IMR-90 (cell line): ENCODE results near the gene ROR2. TPM values are rescaled to one million over a fixed set of nuclear protein-coding genes. Genes with fewer than 3 reads are reported as not detected.

ENCODE experiments used
- ATAC-seq: fragments of 200-7000 bp; cut with Tn5 transposase; 2 replicates; pipeline ENCODE4 v1.9.1; 2020; ENCODE audit warnings: low read depth, mild to moderate bottlenecking, moderate library complexity
- BruUV-seq: library from RNA; stranded (reverse); fragments of 400-500 nt; replicated peaks from 2 replicates; lab custom pipeline; 2021; lab: Mats Ljungman, UMichigan
- CTCF ChIA-PET: fragments of 300-600 bp; formaldehyde crosslinking; extraction: SDS; loops from one replicate; lab custom pipeline; 2021; ENCODE audit warnings: antibody characterized with exemption; lab: Yijun Ruan, JAX
- POLR2A ChIA-PET: fragments of 300-600 bp; sonication (Branson Sonifier 250); formaldehyde crosslinking; loops from one replicate; lab custom pipeline; 2022; ENCODE audit warnings: antibody characterized with exemption; ENCODE audit not compliant: unreplicated experiment; lab: Charles Lee
- DNase-seq: peaks from one replicate; pipeline ENCODE4 v3.0.0; 2013
- H2AFZ ChIP-seq: replicated peaks from 2 replicates; pipeline ENCODE3; 2013; ENCODE audit warnings: low read length, mild to moderate bottlenecking; ENCODE audit not compliant: poor library complexity
- H2AK5ac ChIP-seq: 2 replicates; pipeline ENCODE4 v1.6.1; 2013; ENCODE audit warnings: low read depth, low read length, inconsistent platforms
- H2AK9ac ChIP-seq: replicated peaks from 2 replicates; pipeline ENCODE3; 2013; ENCODE audit warnings: mild to moderate bottlenecking, low read depth, low read length, moderate library complexity; ENCODE audit not compliant: poor library complexity
- H2BK120ac ChIP-seq: 2 replicates; pipeline ENCODE4 v1.6.1; 2013; ENCODE audit warnings: low read depth, low read length, inconsistent platforms
- H2BK15ac ChIP-seq: 3 replicates; pipeline ENCODE4 v1.6.1; 2013; ENCODE audit warnings: low read depth, low read length, inconsistent platforms
- H2BK20ac ChIP-seq: 2 replicates; pipeline ENCODE4 v1.6.1; 2013; ENCODE audit warnings: low read depth, mild to moderate bottlenecking, inconsistent platforms, low read length, moderate library complexity
- H2BK5ac ChIP-seq: 2 replicates; pipeline ENCODE4 v1.6.1; 2013; ENCODE audit warnings: mild to moderate bottlenecking, low read depth, low read length, inconsistent platforms; ENCODE audit not compliant: poor library complexity, severe bottlenecking
- H3K14ac ChIP-seq: replicated peaks from 2 replicates; pipeline ENCODE4 v1.6.1; 2013; ENCODE audit warnings: low read depth, low read length, inconsistent platforms
- H3K18ac ChIP-seq: 2 replicates; pipeline ENCODE4 v1.6.1; 2013; ENCODE audit warnings: low read depth, low read length, control low read depth
- H3K23ac ChIP-seq: 2 replicates; pipeline ENCODE4 v1.6.1; 2013; ENCODE audit warnings: low read depth, low read length, inconsistent platforms
- H3K27ac ChIP-seq: 2 replicates; pipeline ENCODE4 v1.5.1; 2013; ENCODE audit warnings: mild to moderate bottlenecking, control low read depth, low read length; ENCODE audit not compliant: insufficient read depth
- H3K27me3 ChIP-seq: 2 replicates; pipeline ENCODE4 v1.6.1; 2013; ENCODE audit warnings: low read length; ENCODE audit not compliant: control insufficient read depth, insufficient read depth
- H3K36me3 ChIP-seq: 2 replicates; pipeline ENCODE4 v1.6.1; 2013; ENCODE audit warnings: low read length, mixed read lengths; ENCODE audit not compliant: control insufficient read depth, insufficient read depth
- H3K4ac ChIP-seq: 2 replicates; pipeline ENCODE4 v1.6.1; 2013; ENCODE audit warnings: low read depth, low read length, inconsistent platforms
- H3K4me1 ChIP-seq: 2 replicates; pipeline ENCODE4 v1.6.1; 2013; ENCODE audit warnings: low read length, mixed read lengths; ENCODE audit not compliant: control insufficient read depth, insufficient read depth
- H3K4me2 ChIP-seq: 2 replicates; pipeline ENCODE4 v1.6.1; 2013; ENCODE audit warnings: low read depth, mild to moderate bottlenecking, control low read depth, low read length, moderate library complexity
- H3K4me3 ChIP-seq: 2 replicates; pipeline ENCODE4 v1.5.1; 2013; ENCODE audit warnings: low read depth, mild to moderate bottlenecking, control low read depth, low read length, moderate library complexity; ENCODE audit not compliant: insufficient read depth
- H3K56ac ChIP-seq: 2 replicates; pipeline ENCODE4 v1.6.1; 2013; ENCODE audit warnings: low read length, inconsistent platforms; ENCODE audit not compliant: insufficient read depth; ENCODE audit errors: extremely low read depth
- H3K79me1 ChIP-seq, 2 experiments: 2 replicates each; pipeline ENCODE4 v1.6.1; 2013; ENCODE audit warnings: low read length in 2 of 2, inconsistent platforms in 1 of 2, low read depth in 1 of 2
- H3K9ac ChIP-seq: 2 replicates; pipeline ENCODE4 v1.6.1; 2013; ENCODE audit warnings: low read depth, low read length, control low read depth
- H3K9me1 ChIP-seq: 2 replicates; pipeline ENCODE4 v1.6.1; 2013; ENCODE audit warnings: low read length, inconsistent platforms; ENCODE audit not compliant: insufficient read depth
- H3K9me3 ChIP-seq: 2 replicates; pipeline ENCODE4 v1.6.1; 2013; ENCODE audit warnings: low read length; ENCODE audit not compliant: control insufficient read depth, insufficient read depth
- H4K20me1 ChIP-seq: 2 replicates; pipeline ENCODE4 v1.6.1; 2013; ENCODE audit warnings: low read length, inconsistent platforms; ENCODE audit not compliant: insufficient read depth
- H4K5ac ChIP-seq: 2 replicates; pipeline ENCODE4 v1.6.1; 2013; ENCODE audit warnings: mild to moderate bottlenecking, low read depth, low read length, control low read depth
- H4K8ac ChIP-seq, 2 experiments: 2 replicates each; pipeline ENCODE4 v1.6.1; 2013; ENCODE audit warnings: low read depth in 2 of 2, low read length in 2 of 2, control low read depth in 1 of 2, inconsistent platforms in 1 of 2
- H4K91ac ChIP-seq: 2 replicates; pipeline ENCODE4 v1.6.1; 2013; ENCODE audit warnings: low read depth, low read length, inconsistent platforms; ENCODE audit not compliant: insufficient read depth
- BHLHE40 ChIP-seq: fragments of 150-350 bp; IDR thresholded peaks from 2 replicates; pipeline ENCODE4 v1.6.1; 2016; ENCODE audit warnings: mild to moderate bottlenecking, low read depth, low read length
- CEBPB ChIP-seq: IDR thresholded peaks from 2 replicates; pipeline ENCODE4 v1.6.1; 2012; ENCODE audit warnings: low read depth, low read length, improper control_type of control experiment
- CHD1 ChIP-seq: IDR thresholded peaks from 2 replicates; pipeline ENCODE4 v1.6.1; 2012; ENCODE audit warnings: low read depth, low read length, improper control_type of control experiment
- CTCF ChIP-seq: conservative IDR thresholded peaks from 2 replicates; pipeline ENCODE4 v1.5.1; 2012; ENCODE audit warnings: mild to moderate bottlenecking, low read depth, low read length, improper control_type of control experiment
- ELK1 ChIP-seq: fragments of 150-350 bp; IDR thresholded peaks from 2 replicates; pipeline ENCODE4 v1.6.1; 2016; ENCODE audit warnings: low read depth, mild to moderate bottlenecking, low read length, moderate library complexity, borderline replicate concordance
- FOS ChIP-seq: fragments of 150-350 bp; IDR thresholded peaks from 2 replicates; pipeline ENCODE4 v1.6.1; 2016; ENCODE audit warnings: low read depth, low read length
- MAFK ChIP-seq: IDR thresholded peaks from 2 replicates; pipeline ENCODE4 v1.6.1; 2012; ENCODE audit warnings: low read depth, low read length, improper control_type of control experiment
- MAZ ChIP-seq: IDR thresholded peaks from 2 replicates; pipeline ENCODE4 v1.6.1; 2012; ENCODE audit warnings: low read depth, mild to moderate bottlenecking, low read length, improper control_type of control experiment, moderate library complexity, borderline replicate concordance
- MXI1 ChIP-seq: IDR thresholded peaks from 2 replicates; pipeline ENCODE4 v1.6.1; 2012; ENCODE audit warnings: low read depth, mild to moderate bottlenecking, low read length, moderate library complexity, borderline replicate concordance
- NFE2L2 ChIP-seq: fragments of 150-350 bp; IDR thresholded peaks from 2 replicates; pipeline ENCODE4 v1.6.1; 2016; ENCODE audit warnings: low read depth, mild to moderate bottlenecking, low read length
- POLR2A ChIP-seq: IDR thresholded peaks from 2 replicates; pipeline ENCODE4 v1.6.1; 2012; ENCODE audit warnings: mild to moderate bottlenecking, low read depth, low read length
- RAD21 ChIP-seq: IDR thresholded peaks from 2 replicates; pipeline ENCODE4 v1.6.1; 2012; ENCODE audit warnings: low read length, improper control_type of control experiment
- RCOR1 ChIP-seq: IDR thresholded peaks from 2 replicates; pipeline ENCODE4 v1.6.1; 2012; ENCODE audit warnings: mild to moderate bottlenecking, low read length, improper control_type of control experiment; ENCODE audit not compliant: insufficient replicate concordance
- RFX5 ChIP-seq: IDR thresholded peaks from 2 replicates; pipeline ENCODE4 v1.8.0; 2012; ENCODE audit warnings: low read depth, mild to moderate bottlenecking, low read length, moderate library complexity
- SMC3 ChIP-seq: fragments of 150-350 bp; IDR thresholded peaks from 2 replicates; pipeline ENCODE4 v1.6.1; 2016; ENCODE audit warnings: low read depth, mild to moderate bottlenecking, antibody characterized with exemption, low read length, moderate library complexity
- USF2 ChIP-seq: fragments of 150-350 bp; IDR thresholded peaks from 2 replicates; pipeline ENCODE4 v1.6.1; 2017; ENCODE audit warnings: mild to moderate bottlenecking, antibody characterized with exemption, low read length, low read depth
- WGBS, 2 experiments: methylation state at CpG; one replicate each; pipeline versions ENCODE4 v1.1.5 to v1.1.7; 2013; ENCODE audit warnings: missing lambda C conversion rate in 2 of 2; ENCODE audit not compliant: insufficient read length in 1 of 2; ENCODE audit errors: extremely low coverage in 2 of 2; 5-methylcytosine and 5-hydroxymethylcytosine counted together
- dilution Hi-C: fragments of 300-500 bp; cut with HindIII; formaldehyde crosslinking; loops from one replicate; pipeline ENCODE4 v1.14.3; 2018; ENCODE audit warnings: low sequenced_read_pairs; ENCODE audit not compliant: unreplicated experiment
- in situ Hi-C: fragments of 300-500 bp; cut with MboI; formaldehyde crosslinking; loops from 3 replicates; pipeline ENCODE4 v1.14.3; 2019; ENCODE audit warnings: low sequenced_read_pairs, inconsistent platforms, mixed read lengths
- intact Hi-C: fragments of 100-400 bp; cut with micrococcal nuclease; formaldehyde crosslinking; loops from 2 replicates; pipeline ENCODE4 v1.10.0; 2022
- polyA plus RNA-seq, 3 experiments: library from polyadenylated mRNA; depleted of rRNA; stranded (reverse); fragments of >200 nt; gene quantifications; 2 replicates each; pipeline ENCODE4 v1.2.3, GENCODE V29; 2012; ENCODE audit warnings: low replicate concordance in 1 of 3
- total RNA-seq: library from RNA; depleted of rRNA; stranded (reverse); fragments of >200 nt; gene quantifications from 2 replicates; pipeline ENCODE4 v1.2.3, GENCODE V29; 2012

ROR2 gene
- total and polyA plus RNA-seq, 2 of the 4 experiments (the other 2 are of a cell fraction) = 2.3 to 4.8 TPM

- Histone ChIP-seq H2AK9ac (no peak overlapping the region), H2AFZ (no peak overlapping the region), H3K14ac (no peak overlapping the region), H3K27ac (no peak overlapping the region), H3K18ac (no peak overlapping the region), H4K20me1 (no peaks in the 10 kb centered on the region), H3K9me3 (no peaks in the 10 kb centered on the region), H3K79me1 (no peaks in the 10 kb centered on the region), H2BK120ac (no peak overlapping the region), H4K5ac (no peak overlapping the region), H3K56ac (no peak overlapping the region), H3K4ac (no peak overlapping the region), H3K27me3 (peaks cover 2% of the 10 kb centered on the region; the same call in 1 of the 2 replicates), H3K36me3 (no peaks in the 10 kb centered on the region), H2BK5ac (no peak overlapping the region), H3K9ac (no peak overlapping the region), H2BK15ac (no peak overlapping the region), H3K4me2 (no peak overlapping the region), H2AK5ac (no peak overlapping the region), H4K8ac (no peak overlapping the region), H3K4me3 (no peak overlapping the region), H2BK20ac (no peak overlapping the region), H3K23ac (no peak overlapping the region), H4K91ac (no peak overlapping the region), H3K9me1 (no peaks in the 10 kb centered on the region), H3K4me1 (no peaks in the 10 kb centered on the region)
- intact Hi-C loops = no loop called here
- 100% methylated on average over 3 of the region's 6 CpGs; no CpG with 5 or more reads in 1 of the 2 experiments for WGBS, 2 experiments
- ChIA-PET CTCF (no interaction called here), POLR2A (no interaction called here)
- DNase-seq (no peak), ATAC-seq (no peak)
- no peak for TF ChIP-seq SMC3
- no peak for TF ChIP-seq RCOR1
- no peak for TF ChIP-seq RFX5
- TF ChIP-seq CHD1 = no peak
- TF ChIP-seq CTCF = no peak
- TF ChIP-seq ELK1 = no peak
- TF ChIP-seq RAD21 = no peak
- TF ChIP-seq FOS = no peak
- no peak for TF ChIP-seq POLR2A
- no peak for TF ChIP-seq MAZ
- TF ChIP-seq CEBPB = no peak
- no peak for TF ChIP-seq BHLHE40
- no peak for TF ChIP-seq MXI1
- TF ChIP-seq NFE2L2 = no peak
- TF ChIP-seq MAFK = no peak
- no peak for TF ChIP-seq USF2
- dilution Hi-C loops = loop anchor here (25.0 kb wide), 1 partner anchor 143 kb away; no protein-coding TSS in a partner anchor
- in situ Hi-C loops = no loop called here
- no TSS peak for BruUV-seq
Observed at GRCh38 chr9:91655215-91655614, 294.8 kb downstream of the ROR2 start.
